NB4 (cell line): Measurements from ENCODE around the gene SDF2.

Experiments
- DNase-seq: peaks from one replicate; pipeline ENCODE4 v3.0.0; 2010; ENCODE audit warnings: low read depth
- H3K4me3 ChIP-seq: one replicate; pipeline ENCODE4 v1.5.1; 2011; ENCODE audit warnings: mild to moderate bottlenecking, low read depth, low read length, moderate library complexity
- CTCF ChIP-seq: IDR thresholded peaks from one replicate; pipeline ENCODE4 v1.5.1; 2012; ENCODE audit warnings: low read depth, low read length
- MAX ChIP-seq: IDR thresholded peaks from 2 replicates; pipeline ENCODE4 v1.6.1; 2011; ENCODE audit warnings: low read depth, low read length
- MYC ChIP-seq: IDR thresholded peaks from 2 replicates; pipeline ENCODE4 v1.6.1; 2011; ENCODE audit warnings: low read depth, low read length
- POLR2A ChIP-seq: IDR thresholded peaks from 2 replicates; pipeline ENCODE4 v1.6.1; 2011; ENCODE audit warnings: mild to moderate bottlenecking; ENCODE audit not compliant: insufficient read length; ENCODE audit errors: extremely low read depth

The SDF2 gene

GRCh38 chr17:28599311-28600184, 62.2 kb downstream of the SDF2 start:
- DNase-seq, result peak; percentile 90
- TF ChIP-seq CTCF (no peak), MYC (no peak), POLR2A (no peak), MAX (no peak)
- H3K4me3 ChIP-seq, result peak overlapping the region; percentile 84

GRCh38 chr17:28598799-28599310, 62.9 kb downstream of the SDF2 start, which contains the start of gene SPAG5:
TSS of gene SPAG5 (minus strand) at chr17:28599025. CDS start at chr17:28598946, 79 bp downstream.
- peak; percentile 96 for DNase-seq
- H3K4me3 ChIP-seq, result peak within 1 kb of the TSS; percentile 84
- TF ChIP-seq MAX (no peak; the same call in 1 of the 2 replicates), POLR2A (peak; percentile 77)

GRCh38 chr17:28598389-28598788, 63.3 kb downstream of the SDF2 start:
- TF ChIP-seq MAX (no peak), POLR2A (no peak), MYC (no peak), CTCF (no peak)
- H3K4me3 ChIP-seq, result peak overlapping the region; percentile 84
- no peak for DNase-seq
